ENCODE results near the gene SEPSECS. TPM values are rescaled to one million over a fixed set of nuclear protein-coding genes. Genes with fewer than 3 reads are reported as not detected.

SEPSECS gene
- total and polyA plus RNA-seq, 2 of the 13 experiments (the other 11 are each of a cell fraction or from before 2014, with no cell fraction given), result 9.4 to 14.3 TPM

- BruUV-seq (replicated peaks), result no TSS peak
- no peak overlapping the region for H3K4me3 ChIP-seq (replicated peaks in 1 of 3; ENCODE audit: insufficient read depth in 1 of 3, low read depth in 2 of 3, low read length in 3 of 3)
- H3K9ac ChIP-seq (ENCODE audit: insufficient read depth, low read depth, low read length), result no peak overlapping the region
- H3K4me2 ChIP-seq (ENCODE audit: low read depth, low read length), result no peak overlapping the region
- TF ChIP-seq ZNF362 (CRISPR knock-in tag; IDR thresholded peaks at IDR 0.05; ENCODE audit: borderline replicate concordance) (no peak), NFE2 (CRISPR knock-in tag; IDR thresholded peaks at IDR 0.05) (no peak), ZNF891 (CRISPR knock-in tag; IDR thresholded peaks at IDR 0.05) (no peak), BORCS8-MEF2B (CRISPR knock-in tag; IDR thresholded peaks at IDR 0.05) (no peak), DNMT1 (CRISPR knock-in tag; IDR thresholded peaks at IDR 0.05) (no peak), SMAD9 (CRISPR knock-in tag; IDR thresholded peaks at IDR 0.05) (no peak), TEAD3 (CRISPR knock-in tag; optimal IDR thresholded peaks at IDR 0.05; ENCODE audit: borderline replicate concordance) (no peak), HNRNPL (IDR thresholded peaks at IDR 0.05; ENCODE audit: low read depth, low read length) (no peak), ADNP (CRISPR knock-in tag; IDR thresholded peaks at IDR 0.05) (no peak)
- TF ChIP-seq, protein P1, sequence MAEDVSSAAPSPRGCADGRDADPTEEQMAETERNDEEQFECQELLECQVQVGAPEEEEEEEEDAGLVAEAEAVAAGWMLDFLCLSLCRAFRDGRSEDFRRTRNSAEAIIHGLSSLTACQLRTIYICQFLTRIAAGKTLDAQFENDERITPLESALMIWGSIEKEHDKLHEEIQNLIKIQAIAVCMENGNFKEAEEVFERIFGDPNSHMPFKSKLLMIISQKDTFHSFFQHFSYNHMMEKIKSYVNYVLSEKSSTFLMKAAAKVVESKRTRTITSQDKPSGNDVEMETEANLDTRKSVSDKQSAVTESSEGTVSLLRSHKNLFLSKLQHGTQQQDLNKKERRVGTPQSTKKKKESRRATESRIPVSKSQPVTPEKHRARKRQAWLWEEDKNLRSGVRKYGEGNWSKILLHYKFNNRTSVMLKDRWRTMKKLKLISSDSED (CRISPR knock-in tag; IDR thresholded peaks at IDR 0.05), result no peak
- TF ChIP-seq, protein P2, sequence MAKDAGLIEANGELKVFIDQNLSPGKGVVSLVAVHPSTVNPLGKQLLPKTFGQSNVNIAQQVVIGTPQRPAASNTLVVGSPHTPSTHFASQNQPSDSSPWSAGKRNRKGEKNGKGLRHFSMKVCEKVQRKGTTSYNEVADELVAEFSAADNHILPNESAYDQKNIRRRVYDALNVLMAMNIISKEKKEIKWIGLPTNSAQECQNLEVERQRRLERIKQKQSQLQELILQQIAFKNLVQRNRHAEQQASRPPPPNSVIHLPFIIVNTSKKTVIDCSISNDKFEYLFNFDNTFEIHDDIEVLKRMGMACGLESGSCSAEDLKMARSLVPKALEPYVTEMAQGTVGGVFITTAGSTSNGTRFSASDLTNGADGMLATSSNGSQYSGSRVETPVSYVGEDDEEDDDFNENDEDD (CRISPR knock-in tag; IDR thresholded peaks at IDR 0.05; ENCODE audit: borderline replicate concordance), result no peak
- ATAC-seq, result no peak
- H3K79me2 ChIP-seq (ENCODE audit: insufficient read depth, low read length), result no peaks in the 10 kb centered on the region
- CTCF ChIA-PET (ENCODE audit: low intra/inter-chr PET ratio, low total read pairs), result no interaction called here
- H3K27ac ChIP-seq (ENCODE audit: extremely low read length, insufficient read depth, low read length), result no peak overlapping the region
- in situ Hi-C loops (cut with HindIII; ENCODE audit: extremely low pct_ligation_motif_present, low pct_unique_long_range_greater_than_20kb), result no loop called here
- no peak overlapping the region for H2AFZ ChIP-seq (ENCODE audit: low read length)
- no peaks in the 10 kb centered on the region for H4K20me1 ChIP-seq (ENCODE audit: insufficient read depth, low read length)
- POLR2A ChIA-PET, result no interaction called here
- no peak for DNase-seq (ENCODE audit: low spot score)
- peaks cover 0 to 5% of the 10 kb centered on the region in 2 experiments; a peak in 1 of 5 replicates for H3K27me3 ChIP-seq (ENCODE audit: control insufficient read depth in 1 of 2, insufficient read depth in 2 of 2, low read length in 2 of 2)
- no peaks in the 10 kb centered on the region for H3K36me3 ChIP-seq (replicated peaks in 1 of 2; ENCODE audit: control insufficient read depth in 1 of 2, insufficient read depth in 2 of 2, low read length in 2 of 2)
- H3K4me1 ChIP-seq (ENCODE audit: insufficient read depth, low read length), result peaks cover 46% of the 10 kb centered on the region
- no peak for FAIRE-seq
- intact Hi-C loops (cut with micrococcal nuclease; ENCODE audit: unreplicated experiment), result no loop called here
- H3K9me3 ChIP-seq (ENCODE audit: low read length), result peaks cover 11% of the 10 kb centered on the region
- 0% methylated on average over 3 of the region's 3 CpGs for WGBS (ENCODE audit: low lambda C conversion rate)
These were observed 55.7 kb downstream of the SEPSECS start for GRCh38 chr4:25104591-25104990.
